Measurements from ENCODE around the gene FAM3B.
A peak's percentile ranks its signal among the peaks of the same experiment; 100 is the strongest.

The FAM3B gene

DNA sequence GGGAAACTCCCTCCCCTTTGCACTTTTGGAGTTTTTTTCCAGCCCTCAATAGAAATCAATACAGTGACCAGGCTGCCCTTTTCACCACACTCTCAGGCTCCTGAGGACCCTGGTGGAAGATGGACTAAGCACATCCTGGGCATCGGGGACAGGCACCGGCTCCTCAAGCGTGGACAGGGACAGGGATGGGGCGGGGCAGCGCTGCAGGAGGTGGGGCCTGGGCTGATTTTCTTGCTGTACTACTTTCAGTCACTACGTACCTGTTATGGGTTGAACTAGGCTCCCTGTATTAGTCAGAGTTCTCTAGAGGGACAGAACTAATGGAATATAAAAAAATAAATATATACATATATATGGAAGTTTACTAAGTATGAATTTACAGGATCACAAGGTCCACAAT lies 47.7 kb downstream of the FAM3B start:
- TF ChIP-seq, protein P1, sequence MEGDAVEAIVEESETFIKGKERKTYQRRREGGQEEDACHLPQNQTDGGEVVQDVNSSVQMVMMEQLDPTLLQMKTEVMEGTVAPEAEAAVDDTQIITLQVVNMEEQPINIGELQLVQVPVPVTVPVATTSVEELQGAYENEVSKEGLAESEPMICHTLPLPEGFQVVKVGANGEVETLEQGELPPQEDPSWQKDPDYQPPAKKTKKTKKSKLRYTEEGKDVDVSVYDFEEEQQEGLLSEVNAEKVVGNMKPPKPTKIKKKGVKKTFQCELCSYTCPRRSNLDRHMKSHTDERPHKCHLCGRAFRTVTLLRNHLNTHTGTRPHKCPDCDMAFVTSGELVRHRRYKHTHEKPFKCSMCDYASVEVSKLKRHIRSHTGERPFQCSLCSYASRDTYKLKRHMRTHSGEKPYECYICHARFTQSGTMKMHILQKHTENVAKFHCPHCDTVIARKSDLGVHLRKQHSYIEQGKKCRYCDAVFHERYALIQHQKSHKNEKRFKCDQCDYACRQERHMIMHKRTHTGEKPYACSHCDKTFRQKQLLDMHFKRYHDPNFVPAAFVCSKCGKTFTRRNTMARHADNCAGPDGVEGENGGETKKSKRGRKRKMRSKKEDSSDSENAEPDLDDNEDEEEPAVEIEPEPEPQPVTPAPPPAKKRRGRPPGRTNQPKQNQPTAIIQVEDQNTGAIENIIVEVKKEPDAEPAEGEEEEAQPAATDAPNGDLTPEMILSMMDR (IDR thresholded peaks at IDR 0.05; ENCODE audit: low read length, missing control alignments) = no peak
- no peak for DNase-seq (ENCODE audit: low read depth)
- no peak overlapping the region for H3K4me3 ChIP-seq (replicated peaks; ENCODE audit: low read depth, low read length)

DNA sequence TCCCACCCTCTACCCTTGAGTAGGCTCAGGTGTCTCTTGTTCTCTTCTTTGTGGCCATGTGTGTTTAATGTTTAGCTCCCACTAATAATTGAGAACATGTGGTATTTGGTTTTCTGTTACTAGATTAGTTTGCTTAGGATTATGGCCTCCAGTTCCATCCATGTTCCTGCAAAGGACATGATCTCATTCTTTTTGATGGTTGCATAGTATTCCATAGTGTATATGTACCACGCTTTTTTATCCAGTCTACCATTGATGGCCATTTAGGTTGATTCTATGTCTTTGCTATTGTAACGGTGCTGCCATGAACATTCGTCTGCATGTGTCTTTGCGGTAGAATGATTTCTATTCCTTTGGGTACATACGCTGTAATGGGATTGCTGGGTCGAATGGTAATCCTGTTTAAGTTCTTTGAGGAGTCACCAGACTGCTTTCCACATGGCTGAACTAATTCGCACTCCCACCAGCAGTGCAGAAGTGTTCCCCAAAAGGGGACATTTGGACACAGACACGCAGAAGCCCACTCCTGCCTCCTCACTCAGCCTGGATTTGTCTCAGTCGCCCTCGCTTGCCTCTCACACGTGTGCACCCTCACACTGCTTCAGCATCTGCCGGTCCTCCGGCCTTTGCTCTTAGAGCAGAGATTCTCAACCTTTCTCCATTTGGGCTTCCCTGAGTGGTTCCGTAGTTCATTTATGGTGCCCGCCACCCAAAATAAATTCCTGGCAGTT lies 48.9 kb downstream of the FAM3B start:
- TF ChIP-seq, protein P1 (IDR thresholded peaks at IDR 0.05; ENCODE audit: low read length, missing control alignments) = no peak
- DNase-seq (ENCODE audit: low read depth) = no peak
- no peak overlapping the region for H3K4me3 ChIP-seq (replicated peaks; ENCODE audit: low read depth, low read length)

DNA sequence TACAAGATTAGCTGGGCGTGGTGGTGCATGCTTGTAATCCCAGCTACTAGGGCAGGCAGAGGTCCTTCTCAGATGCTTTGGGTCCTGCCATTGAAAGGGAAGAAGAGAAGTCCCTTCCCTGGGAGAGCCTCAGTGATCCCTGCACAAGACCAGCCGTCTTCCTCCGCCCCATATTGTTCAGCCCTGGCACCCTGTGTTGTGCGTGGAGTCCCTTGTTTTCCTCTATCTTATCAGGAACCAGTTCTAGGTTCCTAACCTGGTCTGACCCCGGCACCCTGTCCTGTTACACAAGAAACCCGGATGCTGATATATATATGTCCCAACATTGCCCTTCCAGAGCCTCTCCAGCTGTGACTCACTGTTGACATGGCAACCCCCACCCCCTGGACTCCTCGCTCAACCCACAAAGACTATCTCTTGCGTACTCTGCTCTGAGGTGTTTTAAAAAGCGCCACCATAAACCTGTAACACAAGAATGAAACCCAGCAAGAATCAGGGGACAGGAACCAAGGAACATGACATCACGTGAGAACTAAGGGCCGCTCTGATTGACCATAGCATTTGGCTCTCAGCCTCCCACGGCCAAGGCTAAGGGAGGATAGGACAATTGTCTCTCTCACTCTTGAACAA lies 50.0 kb downstream of the FAM3B start:
- peak; percentile 72 for DNase-seq (ENCODE audit: low read depth)
- H3K4me3 ChIP-seq (replicated peaks; ENCODE audit: low read depth, low read length) = no peak overlapping the region
- TF ChIP-seq, protein P1 (IDR thresholded peaks at IDR 0.05; ENCODE audit: low read length, missing control alignments) = no peak

- TF ChIP-seq, protein P1 (IDR thresholded peaks at IDR 0.05; ENCODE audit: low read length, missing control alignments) = no peak
- DNase-seq (ENCODE audit: low read depth) = no peak
- H3K4me3 ChIP-seq (replicated peaks; ENCODE audit: low read depth, low read length) = no peak overlapping the region
Observed at GRCh38 chr21:41367301-41367944, 50.8 kb downstream of the FAM3B start.

- no peak overlapping the region for H3K4me3 ChIP-seq (replicated peaks; ENCODE audit: low read depth, low read length)
- no peak for DNase-seq (ENCODE audit: low read depth)
- TF ChIP-seq, protein P1 (IDR thresholded peaks at IDR 0.05; ENCODE audit: low read length, missing control alignments) = no peak
Observed at GRCh38 chr21:41367945-41368734, 51.5 kb downstream of the FAM3B start.

DNA sequence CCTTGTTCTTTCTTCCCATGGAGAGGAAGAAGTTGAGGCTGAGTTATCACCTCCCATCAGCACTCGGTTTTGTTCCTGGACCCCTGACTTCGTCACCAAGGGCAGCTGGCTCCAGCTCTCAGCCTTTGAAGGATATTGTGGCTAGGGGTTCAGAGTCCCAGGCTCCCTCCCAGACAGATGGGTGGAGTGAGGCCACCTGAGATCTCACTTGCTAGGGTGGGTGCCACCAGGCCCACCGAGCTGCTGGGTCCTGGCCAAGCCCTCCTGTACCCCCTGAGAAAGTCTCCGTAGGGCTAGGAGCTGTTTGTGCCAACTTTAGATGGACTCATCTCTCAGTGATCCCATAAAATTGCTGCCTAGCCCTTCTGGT lies 52.1 kb downstream of the FAM3B start:
- H3K4me3 ChIP-seq (replicated peaks; ENCODE audit: low read depth, low read length) = no peak overlapping the region
- TF ChIP-seq, protein P1 (IDR thresholded peaks at IDR 0.05; ENCODE audit: low read length, missing control alignments) = no peak
- DNase-seq (ENCODE audit: low read depth) = no peak

All from fibroblast of pulmonary artery (primary cell).